ENCODE data around the gene OR9Q1. TPM values are rescaled to one million over a fixed set of nuclear protein-coding genes. Genes with fewer than 3 reads are reported as not detected.

Gene OR9Q1
- polyA plus RNA-seq, 1 donor (not counting 4 experiments of a cell fraction or from before 2014, with no cell fraction given) = not detected

DNA sequence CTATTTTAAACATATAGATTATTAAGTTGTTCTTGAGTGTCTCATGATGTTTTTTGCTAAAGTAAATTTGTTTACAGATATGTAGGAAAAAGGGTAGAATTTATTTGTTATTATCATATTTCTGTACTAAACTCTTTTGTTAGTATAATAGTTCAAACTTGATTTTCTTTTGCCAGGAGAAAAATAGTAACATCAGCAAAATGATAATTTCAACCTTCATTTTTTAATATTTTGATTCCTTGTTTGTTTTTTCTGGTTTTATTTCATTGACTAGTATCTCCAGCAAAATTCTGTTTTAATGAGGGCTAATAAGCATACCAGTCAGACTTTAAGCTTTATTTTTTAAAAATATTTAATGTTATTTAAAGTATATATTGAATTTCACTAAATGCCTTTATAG lies 192.8 kb downstream of the OR9Q1 start:
- Histone ChIP-seq H2AFZ (ENCODE audit: control insufficient read depth, low read length) (no peak overlapping the region), H3K9me1 (ENCODE audit: control insufficient read depth, extremely low read depth, insufficient read depth, low read length) (no peaks in the 10 kb centered on the region), H3K27me3 (ENCODE audit: control insufficient read depth, extremely low read depth, insufficient read depth, low read length) (no peaks in the 10 kb centered on the region), H3K9me3 (ENCODE audit: control insufficient read depth, low read depth, low read length) (no peaks in the 10 kb centered on the region), H3K27ac (ENCODE audit: control insufficient read depth, insufficient read depth, low read length) (no peak overlapping the region), H3K79me2 (ENCODE audit: control insufficient read depth, insufficient read depth, low read length) (no peaks in the 10 kb centered on the region), H3K4me2 (ENCODE audit: control insufficient read depth, extremely low read depth, insufficient read depth, low read depth, low read length) (no peak overlapping the region), H3K4me1 (ENCODE audit: control insufficient read depth, extremely low read depth, insufficient read depth, low read length) (no peaks in the 10 kb centered on the region), H3K9ac (ENCODE audit: control insufficient read depth, extremely low read depth, insufficient read depth, low read length) (no peak overlapping the region), H4K20me1 (ENCODE audit: control insufficient read depth, extremely low read depth, insufficient read depth, low read length) (no peaks in the 10 kb centered on the region), H3K4me3 (ENCODE audit: control insufficient read depth in 2 of 3, extremely low read depth in 1 of 3, insufficient read depth in 2 of 3, low read depth in 1 of 3, low read length in 3 of 3) (no peak overlapping the region), H3K36me3 (ENCODE audit: control insufficient read depth in 2 of 2, extremely low read depth in 1 of 2, insufficient read depth in 2 of 2, low read length in 2 of 2) (no peaks in the 10 kb centered on the region)
- TF ChIP-seq EZH2 (IDR thresholded peaks at IDR 0.05; ENCODE audit: low read length) = no peak
- TF ChIP-seq, protein P1, sequence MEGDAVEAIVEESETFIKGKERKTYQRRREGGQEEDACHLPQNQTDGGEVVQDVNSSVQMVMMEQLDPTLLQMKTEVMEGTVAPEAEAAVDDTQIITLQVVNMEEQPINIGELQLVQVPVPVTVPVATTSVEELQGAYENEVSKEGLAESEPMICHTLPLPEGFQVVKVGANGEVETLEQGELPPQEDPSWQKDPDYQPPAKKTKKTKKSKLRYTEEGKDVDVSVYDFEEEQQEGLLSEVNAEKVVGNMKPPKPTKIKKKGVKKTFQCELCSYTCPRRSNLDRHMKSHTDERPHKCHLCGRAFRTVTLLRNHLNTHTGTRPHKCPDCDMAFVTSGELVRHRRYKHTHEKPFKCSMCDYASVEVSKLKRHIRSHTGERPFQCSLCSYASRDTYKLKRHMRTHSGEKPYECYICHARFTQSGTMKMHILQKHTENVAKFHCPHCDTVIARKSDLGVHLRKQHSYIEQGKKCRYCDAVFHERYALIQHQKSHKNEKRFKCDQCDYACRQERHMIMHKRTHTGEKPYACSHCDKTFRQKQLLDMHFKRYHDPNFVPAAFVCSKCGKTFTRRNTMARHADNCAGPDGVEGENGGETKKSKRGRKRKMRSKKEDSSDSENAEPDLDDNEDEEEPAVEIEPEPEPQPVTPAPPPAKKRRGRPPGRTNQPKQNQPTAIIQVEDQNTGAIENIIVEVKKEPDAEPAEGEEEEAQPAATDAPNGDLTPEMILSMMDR (optimal IDR thresholded peaks at IDR 0.05 in 1 of 3, IDR thresholded peaks at IDR 0.05 in 1 of 3, conservative IDR thresholded peaks at IDR 0.05 in 1 of 3; ENCODE audit: extremely low read depth in 1 of 3, insufficient read depth in 2 of 3, low read length in 3 of 3) = no peak
- DNase-seq (ENCODE audit: low read depth, low spot score) (no peak), FAIRE-seq (no peak)
- dilution Hi-C loops (cut with MboI; ENCODE audit: extremely low pct_ligation_motif_present, low sequenced_read_pairs) = no loop called here

DNA sequence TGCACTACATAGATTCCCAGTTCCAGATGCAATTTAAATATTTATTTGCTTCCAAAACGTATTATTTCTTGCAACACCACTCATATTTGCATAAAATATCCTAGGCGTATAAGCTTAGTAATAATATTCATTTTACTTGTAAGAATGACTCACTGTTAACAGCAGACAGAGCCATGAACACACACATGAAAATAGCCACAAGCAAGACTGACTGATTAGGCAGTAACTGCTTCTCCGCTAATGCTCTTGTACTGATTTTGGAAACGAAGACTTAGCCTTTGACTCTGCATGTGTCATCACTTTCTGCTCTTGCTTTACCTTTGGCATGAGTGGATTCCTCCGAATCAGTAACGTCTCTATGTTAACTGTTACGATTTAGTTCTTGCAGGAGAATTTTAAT lies 199.0 kb downstream of the OR9Q1 start:
- dilution Hi-C loops (cut with MboI; ENCODE audit: extremely low pct_ligation_motif_present, low sequenced_read_pairs) = no loop called here
- Histone ChIP-seq H3K9me3 (ENCODE audit: control insufficient read depth, low read depth, low read length) (no peaks in the 10 kb centered on the region), H3K27me3 (ENCODE audit: control insufficient read depth, extremely low read depth, insufficient read depth, low read length) (no peaks in the 10 kb centered on the region), H3K4me1 (ENCODE audit: control insufficient read depth, extremely low read depth, insufficient read depth, low read length) (peaks cover 12% of the 10 kb centered on the region), H3K9me1 (ENCODE audit: control insufficient read depth, extremely low read depth, insufficient read depth, low read length) (no peaks in the 10 kb centered on the region), H2AFZ (ENCODE audit: control insufficient read depth, low read length) (no peak overlapping the region), H4K20me1 (ENCODE audit: control insufficient read depth, extremely low read depth, insufficient read depth, low read length) (no peaks in the 10 kb centered on the region), H3K36me3 (ENCODE audit: control insufficient read depth in 2 of 2, extremely low read depth in 1 of 2, insufficient read depth in 2 of 2, low read length in 2 of 2) (no peaks in the 10 kb centered on the region), H3K27ac (ENCODE audit: control insufficient read depth, insufficient read depth, low read length) (no peak overlapping the region), H3K9ac (ENCODE audit: control insufficient read depth, extremely low read depth, insufficient read depth, low read length) (no peak overlapping the region), H3K4me2 (ENCODE audit: control insufficient read depth, extremely low read depth, insufficient read depth, low read depth, low read length) (no peak overlapping the region), H3K4me3 (ENCODE audit: control insufficient read depth in 2 of 3, extremely low read depth in 1 of 3, insufficient read depth in 2 of 3, low read depth in 1 of 3, low read length in 3 of 3) (no peak overlapping the region), H3K79me2 (ENCODE audit: control insufficient read depth, insufficient read depth, low read length) (no peaks in the 10 kb centered on the region)
- DNase-seq (ENCODE audit: low read depth, low spot score) (peak; percentile 56), FAIRE-seq (peak; percentile 88)
- TF ChIP-seq, protein P1 (optimal IDR thresholded peaks at IDR 0.05 in 1 of 3, IDR thresholded peaks at IDR 0.05 in 1 of 3, conservative IDR thresholded peaks at IDR 0.05 in 1 of 3; ENCODE audit: extremely low read depth in 1 of 3, insufficient read depth in 2 of 3, low read length in 3 of 3) = no peak
- TF ChIP-seq EZH2 (IDR thresholded peaks at IDR 0.05; ENCODE audit: low read length) = no peak

Data from keratinocyte (primary cell).